ENCODE measurements around the gene YPEL2. TPM values are rescaled to one million over a fixed set of nuclear protein-coding genes. Genes with fewer than 3 reads are reported as not detected.
A peak's percentile ranks its signal among the peaks of the same experiment; 100 is the strongest.

Gene YPEL2
- polyA plus RNA-seq, 1 donor (not counting 4 experiments of a cell fraction or from before 2014, with no cell fraction given) = 4.6 TPM

GRCh38 chr17:59330053-59330942, 1.2 kb upstream of the YPEL2 start:
- Histone ChIP-seq H3K4me1 (ENCODE audit: control insufficient read depth, extremely low read depth, insufficient read depth, low read length) (peaks cover 9% of the 10 kb centered on the region), H3K4me3 (ENCODE audit: control insufficient read depth in 2 of 3, extremely low read depth in 1 of 3, insufficient read depth in 2 of 3, low read depth in 1 of 3, low read length in 3 of 3) (peak overlapping the region in 1 of 3 experiments; percentile 25)
- DNase-seq (ENCODE audit: low read depth, low spot score) = no peak

DNA sequence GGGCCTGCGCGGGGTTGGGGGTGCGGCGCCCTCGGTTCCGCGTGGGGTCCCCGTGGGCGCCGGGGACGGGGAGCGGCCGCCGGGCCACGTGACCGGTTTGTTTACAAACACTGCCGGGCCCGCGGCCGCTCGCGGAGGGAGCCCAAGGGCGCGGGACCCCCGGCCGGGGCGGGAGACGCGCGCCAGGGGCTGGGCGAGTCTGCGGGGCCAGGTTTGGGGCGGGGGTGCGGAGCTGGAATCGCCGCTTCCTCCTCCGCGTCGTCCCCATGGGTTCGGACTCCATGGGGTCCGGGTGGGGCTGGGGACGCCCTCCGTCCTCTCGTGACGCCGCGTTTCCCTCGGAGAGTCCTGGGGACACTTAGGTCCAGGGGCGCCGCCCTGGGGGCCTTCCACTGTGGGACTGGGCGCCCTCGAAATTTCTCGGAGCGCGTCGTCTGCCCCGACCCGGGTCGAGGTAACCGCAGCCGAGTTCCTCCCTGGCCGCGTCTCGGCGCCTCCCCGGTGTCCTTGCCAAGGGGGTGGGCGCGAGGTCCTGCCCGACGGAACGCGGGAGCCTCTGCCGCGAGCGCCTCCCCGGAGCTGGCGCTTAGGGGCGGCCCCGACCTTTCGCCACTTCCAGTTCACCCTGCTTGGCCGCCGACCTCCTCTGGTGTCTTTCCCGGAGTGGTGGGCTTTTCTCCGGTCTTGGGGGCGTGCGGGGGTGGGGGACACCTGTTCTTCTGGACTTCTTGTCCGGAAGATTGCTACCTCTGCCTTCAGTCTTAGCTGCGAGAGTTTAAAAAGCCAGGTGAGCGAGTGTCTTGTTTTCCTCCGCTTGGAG, 684 bp downstream of the YPEL2 start:
- Histone ChIP-seq H4K20me1 (ENCODE audit: control insufficient read depth, extremely low read depth, insufficient read depth, low read length) (no peaks in the 10 kb centered on the region), H3K9ac (ENCODE audit: control insufficient read depth, extremely low read depth, insufficient read depth, low read length) (peak overlapping the region; percentile 66), H3K79me2 (ENCODE audit: control insufficient read depth, insufficient read depth, low read length) (no peaks in the 10 kb centered on the region), H3K9me3 (ENCODE audit: control insufficient read depth, low read depth, low read length) (no peaks in the 10 kb centered on the region), H3K9me1 (ENCODE audit: control insufficient read depth, extremely low read depth, insufficient read depth, low read length) (no peaks in the 10 kb centered on the region), H2AFZ (ENCODE audit: control insufficient read depth, low read length) (peak overlapping the region; percentile 72), H3K27me3 (ENCODE audit: control insufficient read depth, extremely low read depth, insufficient read depth, low read length) (peaks cover 19% of the 10 kb centered on the region), H3K4me2 (ENCODE audit: control insufficient read depth, extremely low read depth, insufficient read depth, low read depth, low read length) (peak overlapping the region; percentile 85), H3K27ac (ENCODE audit: control insufficient read depth, insufficient read depth, low read length) (no peak overlapping the region), H3K4me1 (ENCODE audit: control insufficient read depth, extremely low read depth, insufficient read depth, low read length) (peaks cover 9% of the 10 kb centered on the region), H3K4me3 (ENCODE audit: control insufficient read depth in 2 of 3, extremely low read depth in 1 of 3, insufficient read depth in 2 of 3, low read depth in 1 of 3, low read length in 3 of 3) (peak overlapping the region; percentile 67 to 88 (median 68)), H3K36me3 (ENCODE audit: control insufficient read depth in 2 of 2, extremely low read depth in 1 of 2, insufficient read depth in 2 of 2, low read length in 2 of 2) (no peaks in the 10 kb centered on the region)
- no peak for FAIRE-seq
- DNase-seq (ENCODE audit: low read depth, low spot score) = no peak
- dilution Hi-C loops (cut with MboI; ENCODE audit: extremely low pct_ligation_motif_present, low sequenced_read_pairs) = loop anchor here (25.0 kb wide), 1 partner anchor 105 kb away; no protein-coding TSS in a partner anchor
- TF ChIP-seq, protein P1, sequence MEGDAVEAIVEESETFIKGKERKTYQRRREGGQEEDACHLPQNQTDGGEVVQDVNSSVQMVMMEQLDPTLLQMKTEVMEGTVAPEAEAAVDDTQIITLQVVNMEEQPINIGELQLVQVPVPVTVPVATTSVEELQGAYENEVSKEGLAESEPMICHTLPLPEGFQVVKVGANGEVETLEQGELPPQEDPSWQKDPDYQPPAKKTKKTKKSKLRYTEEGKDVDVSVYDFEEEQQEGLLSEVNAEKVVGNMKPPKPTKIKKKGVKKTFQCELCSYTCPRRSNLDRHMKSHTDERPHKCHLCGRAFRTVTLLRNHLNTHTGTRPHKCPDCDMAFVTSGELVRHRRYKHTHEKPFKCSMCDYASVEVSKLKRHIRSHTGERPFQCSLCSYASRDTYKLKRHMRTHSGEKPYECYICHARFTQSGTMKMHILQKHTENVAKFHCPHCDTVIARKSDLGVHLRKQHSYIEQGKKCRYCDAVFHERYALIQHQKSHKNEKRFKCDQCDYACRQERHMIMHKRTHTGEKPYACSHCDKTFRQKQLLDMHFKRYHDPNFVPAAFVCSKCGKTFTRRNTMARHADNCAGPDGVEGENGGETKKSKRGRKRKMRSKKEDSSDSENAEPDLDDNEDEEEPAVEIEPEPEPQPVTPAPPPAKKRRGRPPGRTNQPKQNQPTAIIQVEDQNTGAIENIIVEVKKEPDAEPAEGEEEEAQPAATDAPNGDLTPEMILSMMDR (optimal IDR thresholded peaks at IDR 0.05 in 1 of 3, IDR thresholded peaks at IDR 0.05 in 1 of 3, conservative IDR thresholded peaks at IDR 0.05 in 1 of 3; ENCODE audit: extremely low read depth in 1 of 3, insufficient read depth in 2 of 3, low read length in 3 of 3) = no peak
- TF ChIP-seq EZH2 (IDR thresholded peaks at IDR 0.05; ENCODE audit: low read length) = no peak

More at GRCh38 chr17:59330053-59330942, 1.2 kb upstream of the YPEL2 start:
- H3K27me3 ChIP-seq (ENCODE audit: control insufficient read depth, extremely low read depth, insufficient read depth, low read length) = peaks cover 19% of the 10 kb centered on the region
- H3K36me3 ChIP-seq (ENCODE audit: control insufficient read depth in 2 of 2, extremely low read depth in 1 of 2, insufficient read depth in 2 of 2, low read length in 2 of 2) = no peaks in the 10 kb centered on the region
- no peaks in the 10 kb centered on the region for H3K9me3 ChIP-seq (ENCODE audit: control insufficient read depth, low read depth, low read length)
- FAIRE-seq = no peak
- H2AFZ ChIP-seq (ENCODE audit: control insufficient read depth, low read length) = peak overlapping the region; percentile 74
- H4K20me1 ChIP-seq (ENCODE audit: control insufficient read depth, extremely low read depth, insufficient read depth, low read length) = no peaks in the 10 kb centered on the region
- dilution Hi-C loops (cut with MboI; ENCODE audit: extremely low pct_ligation_motif_present, low sequenced_read_pairs) = loop anchor here (25.0 kb wide), 1 partner anchor 107 kb away; no protein-coding TSS in a partner anchor
- H3K27ac ChIP-seq (ENCODE audit: control insufficient read depth, insufficient read depth, low read length) = no peak overlapping the region
- peak overlapping the region; percentile 77 for H3K4me2 ChIP-seq (ENCODE audit: control insufficient read depth, extremely low read depth, insufficient read depth, low read depth, low read length)
- no peaks in the 10 kb centered on the region for H3K9me1 ChIP-seq (ENCODE audit: control insufficient read depth, extremely low read depth, insufficient read depth, low read length)
- TF ChIP-seq EZH2 (IDR thresholded peaks at IDR 0.05; ENCODE audit: low read length) = no peak
- TF ChIP-seq, protein P1 (optimal IDR thresholded peaks at IDR 0.05 in 1 of 3, IDR thresholded peaks at IDR 0.05 in 1 of 3, conservative IDR thresholded peaks at IDR 0.05 in 1 of 3; ENCODE audit: extremely low read depth in 1 of 3, insufficient read depth in 2 of 3, low read length in 3 of 3) = no peak
- no peak overlapping the region for H3K9ac ChIP-seq (ENCODE audit: control insufficient read depth, extremely low read depth, insufficient read depth, low read length)
- H3K79me2 ChIP-seq (ENCODE audit: control insufficient read depth, insufficient read depth, low read length) = no peaks in the 10 kb centered on the region

Data from keratinocyte (primary cell).